Right cardiac atrium (tissue), 5 donors: Measurements from ENCODE around the gene DCDC2C. TPM values are rescaled to one million over a fixed set of nuclear protein-coding genes. Genes with fewer than 3 reads are reported as not detected.

Experiments
- ATAC-seq, 2 donors: fragments of 200-7000 bp; cut with Tn5 transposase; one replicate each; pipeline versions ENCODE4 v1.8.0 to v1.9.1; 2020; ENCODE audit warnings: moderate library complexity in 2 of 2, mild to moderate bottlenecking in 1 of 2
- DNase-seq, 3 donors: peaks; one replicate each; pipeline ENCODE4 v3.0.0-alpha.2; 2020
- H3K27ac ChIP-seq: one replicate; pipeline ENCODE4 v1.5.1; 2013; ENCODE audit warnings: mild to moderate bottlenecking, low read length, control low read depth, moderate library complexity
- H3K27me3 ChIP-seq: one replicate; pipeline ENCODE4 v1.6.1; 2013; ENCODE audit not compliant: control insufficient read depth, insufficient read depth
- H3K4me1 ChIP-seq: one replicate; pipeline ENCODE4 v1.6.1; 2013; ENCODE audit warnings: low read length; ENCODE audit not compliant: control insufficient read depth, insufficient read depth
- H3K4me3 ChIP-seq: one replicate; pipeline ENCODE4 v1.5.1; 2013; ENCODE audit warnings: low read length, control low read depth
- H3K9me3 ChIP-seq: one replicate; pipeline ENCODE4 v1.6.1; 2013; ENCODE audit warnings: low read length; ENCODE audit not compliant: control insufficient read depth
- WGBS: extraction: QIAGEN DNeasy Blood & Tissue Kit; methylation state at CpG from one replicate; pipeline ENCODE4 v1.1.7; 2013; 5-methylcytosine and 5-hydroxymethylcytosine counted together
- intact Hi-C, 4 donors: fragments of 100-400 bp; cut with DNase I; formaldehyde crosslinking; loops; one replicate each; pipeline versions ENCODE4 v1.11.0 to v1.14.0; 2022 to 2023
- polyA plus RNA-seq: library from polyadenylated mRNA; stranded (reverse); fragments of 200-250 nt; gene quantifications from one replicate; pipeline ENCODE4 v1.2.3, GENCODE V29; 2013
- total RNA-seq, 4 donors: library from RNA; stranded (reverse); fragmentation: NEBNext Ultra II Directional; extraction: Animal tissue kit (Norgen Biotek cat#: 25700); gene quantifications; one replicate each; pipeline ENCODE4 v1.2.1, GENCODE V29; 2021
- donor health status: healthy with polysubstance abuse.
- donor health status: DM: no; HTN: yes; CAD: no.
- donor health status: DM: no; HTN: no; CAD: no.
- donor health status: DM: no; HTN: yes; CAD: no; lungs with severe emphysema.
- donor health status: DM: yes; HTN: yes; CAD: no.

Gene DCDC2C
- total and polyA plus RNA-seq, 5 donors, result not detected

DNA sequence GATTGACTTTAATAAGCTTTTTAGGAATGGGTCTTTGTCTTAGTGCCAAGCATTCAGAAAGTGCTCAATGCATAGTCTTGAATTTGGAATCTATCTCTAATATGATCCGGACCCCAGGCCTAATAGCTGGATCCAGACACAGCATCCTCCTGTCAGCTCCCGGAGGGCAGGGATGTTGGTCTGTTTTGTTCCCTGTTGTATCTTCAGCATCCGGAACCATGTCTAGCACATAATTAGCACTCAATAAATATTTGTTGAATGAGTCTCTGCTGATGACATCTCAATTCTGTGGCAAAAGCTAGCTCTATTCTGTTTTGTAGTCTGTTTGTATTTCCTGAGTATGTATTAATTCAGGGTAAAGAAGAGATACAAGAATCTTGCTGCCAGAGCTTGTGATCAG is 169.1 kb downstream of the DCDC2C start:
- Histone ChIP-seq H3K27ac (no peak overlapping the region), H3K4me1 (no peaks in the 10 kb centered on the region), H3K4me3 (no peak overlapping the region), H3K9me3 (no peaks in the 10 kb centered on the region), H3K27me3 (no peaks in the 10 kb centered on the region)
- DNase-seq (no peak), ATAC-seq (no peak)
- WGBS, result 94% methylated on average over 3 of the region's 3 CpGs
- intact Hi-C loops, result no loop called here

DNA sequence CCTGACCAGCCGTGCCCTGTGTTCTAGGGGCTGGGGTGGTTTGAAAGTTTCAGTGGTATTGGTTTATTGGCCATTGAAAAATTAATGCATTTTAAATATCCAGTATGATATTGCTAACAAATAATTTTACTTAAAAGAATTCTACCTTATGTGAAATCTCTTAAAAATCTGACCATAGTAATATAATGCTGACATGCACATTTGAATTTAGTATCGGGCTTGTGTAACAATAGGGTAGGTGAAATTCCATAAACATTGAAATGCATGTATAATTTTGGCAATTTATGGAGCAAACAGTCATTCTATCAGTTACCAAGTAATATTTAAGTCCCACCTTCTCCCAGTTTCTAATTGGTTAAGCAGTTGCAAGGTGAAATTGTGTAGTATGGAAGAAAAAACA is 170.5 kb downstream of the DCDC2C start:
- no peaks in the 10 kb centered on the region for H3K4me1 ChIP-seq
- DNase-seq, result no peak
- intact Hi-C loops, result no loop called here
- no peaks in the 10 kb centered on the region for H3K27me3 ChIP-seq
- H3K4me3 ChIP-seq, result no peak overlapping the region
- no peak overlapping the region for H3K27ac ChIP-seq
- WGBS, result 98% methylated on average over 2 of the region's 2 CpGs
- H3K9me3 ChIP-seq, result no peaks in the 10 kb centered on the region
- ATAC-seq, result no peak

GRCh38 chr2:3876221-3876620 is 172.8 kb downstream of the DCDC2C start:
- H3K4me1 ChIP-seq, result no peaks in the 10 kb centered on the region
- ATAC-seq, result no peak
- WGBS, result 51% methylated on average over 4 of the region's 4 CpGs
- intact Hi-C loops, result no loop called here
- no peak overlapping the region for H3K27ac ChIP-seq
- H3K9me3 ChIP-seq, result no peaks in the 10 kb centered on the region
- no peak for DNase-seq
- no peaks in the 10 kb centered on the region for H3K27me3 ChIP-seq
- no peak overlapping the region for H3K4me3 ChIP-seq

GRCh38 chr2:3876685-3877084 is 173.3 kb downstream of the DCDC2C start:
- WGBS, result 50% methylated on average over 3 of the region's 3 CpGs
- ATAC-seq (no peak), DNase-seq (no peak)
- H3K4me1 ChIP-seq, result no peaks in the 10 kb centered on the region
- no peak overlapping the region for H3K4me3 ChIP-seq
- no peaks in the 10 kb centered on the region for H3K27me3 ChIP-seq
- no peak overlapping the region for H3K27ac ChIP-seq
- H3K9me3 ChIP-seq, result no peaks in the 10 kb centered on the region
- intact Hi-C loops, result no loop called here

GRCh38 chr2:3885629-3886628 is 182.6 kb downstream of the DCDC2C start:
- H3K4me3 ChIP-seq, result no peak overlapping the region
- no peak overlapping the region for H3K27ac ChIP-seq
- DNase-seq (no peak), ATAC-seq (no peak)
- H3K4me1 ChIP-seq, result no peaks in the 10 kb centered on the region
- 78% methylated on average over 24 of the region's 24 CpGs for WGBS
- H3K9me3 ChIP-seq, result no peaks in the 10 kb centered on the region
- intact Hi-C loops, result no loop called here
- H3K27me3 ChIP-seq, result no peaks in the 10 kb centered on the region

GRCh38 chr2:3895021-3895420 is 191.6 kb downstream of the DCDC2C start:
- no peaks in the 10 kb centered on the region for H3K27me3 ChIP-seq
- 59% methylated on average over 2 of the region's 2 CpGs for WGBS
- ATAC-seq (no peak), DNase-seq (no peak)
- no peaks in the 10 kb centered on the region for H3K9me3 ChIP-seq
- intact Hi-C loops, result no loop called here
- no peak overlapping the region for H3K27ac ChIP-seq
- H3K4me3 ChIP-seq, result no peak overlapping the region
- H3K4me1 ChIP-seq, result no peaks in the 10 kb centered on the region

Other genes starting within 250 kb of the DCDC2C start
- gene ADI1, start 184.0 kb upstream of the DCDC2C start, total RNA-seq, result 100 to 1,000 TPM; 124 to 195 (median 159) TPM
- gene ADI1, start 184.0 kb upstream of the DCDC2C start, polyA plus RNA-seq, result 132 TPM
- gene RNASEH1, start 145.2 kb upstream of the DCDC2C start, total RNA-seq, result 10 to 100 TPM; 19.6 to 21.2 (median 20.0) TPM
- 17.3 TPM for gene RNASEH1, start 145.2 kb upstream of the DCDC2C start, polyA plus RNA-seq
- gene RPS7, start 128.3 kb upstream of the DCDC2C start, total RNA-seq, result 100 to 1,000 TPM; 741 to 785 (median 759) TPM
- gene RPS7, start 128.3 kb upstream of the DCDC2C start, polyA plus RNA-seq, result 1,436 TPM
- 10 to 100 TPM; 12.5 to 67.8 (median 36.3) TPM for gene COLEC11, start 108.5 kb upstream of the DCDC2C start, total RNA-seq
- gene COLEC11, start 108.5 kb upstream of the DCDC2C start, polyA plus RNA-seq, result 70.6 TPM
- under 1 TPM in 3 of 4 donors, not detected in 1; 0.23 to 0.57 (median 0.25) TPM for gene ALLC, start 45.4 kb upstream of the DCDC2C start, total RNA-seq
- 0.38 TPM for gene ALLC, start 45.4 kb upstream of the DCDC2C start, polyA plus RNA-seq